Lower leg skin (tissue), 3 donors: ENCODE measurements around the gene UMODL1.

ENCODE experiments used
- CTCF ChIP-seq, 3 donors: fragments of 450-650 bp; IDR thresholded peaks; one replicate each; pipeline ENCODE4 v1.5.1; 2016; ENCODE audit warnings: antibody characterized with exemption in 3 of 3, mild to moderate bottlenecking in 3 of 3, moderate library complexity in 2 of 3
- POLR2A ChIP-seq, 2 donors: fragments of 450-650 bp; IDR thresholded peaks; one replicate each; pipeline ENCODE4 v1.6.1; 2016 to 2017; ENCODE audit warnings: antibody characterized with exemption in 2 of 2, mild to moderate bottlenecking in 1 of 2, moderate library complexity in 1 of 2

- no peak for TF ChIP-seq POLR2A (IDR thresholded peaks at IDR 0.05)
- TF ChIP-seq CTCF (IDR thresholded peaks at IDR 0.05) = no peak
These were observed 31.4 kb downstream of the UMODL1 start for GRCh38 chr21:42102526-42102925.
